ENCODE measurements around the gene VPS36.

DNA sequence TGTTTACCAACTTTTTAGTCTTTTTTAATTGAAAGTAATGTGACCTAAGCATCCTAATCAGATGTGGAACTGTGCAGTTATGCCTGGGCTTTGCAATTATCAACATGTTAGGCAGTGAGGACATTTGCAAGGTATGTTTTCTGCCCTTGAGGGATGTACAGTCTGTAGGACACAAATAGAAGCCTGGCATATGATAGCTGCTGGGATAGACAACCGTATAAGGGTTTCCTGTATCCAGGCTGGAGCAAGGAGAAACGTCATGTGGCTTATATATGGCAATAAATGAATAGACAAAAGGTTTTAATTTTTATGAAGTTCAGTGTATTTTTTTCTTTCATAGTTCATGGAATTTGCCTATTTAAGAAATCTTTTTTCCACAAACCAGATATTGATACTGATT, 2.0 kb upstream of the VPS36 start:
- TF ChIP-seq L3MBTL2 (conservative IDR thresholded peaks at IDR 0.05) (no peak), FOXK2 (IDR thresholded peaks at IDR 0.05) (no peak), BHLHE40 (IDR thresholded peaks at IDR 0.05; ENCODE audit: borderline replicate concordance) (no peak)
- TF ChIP-seq, protein P1, sequence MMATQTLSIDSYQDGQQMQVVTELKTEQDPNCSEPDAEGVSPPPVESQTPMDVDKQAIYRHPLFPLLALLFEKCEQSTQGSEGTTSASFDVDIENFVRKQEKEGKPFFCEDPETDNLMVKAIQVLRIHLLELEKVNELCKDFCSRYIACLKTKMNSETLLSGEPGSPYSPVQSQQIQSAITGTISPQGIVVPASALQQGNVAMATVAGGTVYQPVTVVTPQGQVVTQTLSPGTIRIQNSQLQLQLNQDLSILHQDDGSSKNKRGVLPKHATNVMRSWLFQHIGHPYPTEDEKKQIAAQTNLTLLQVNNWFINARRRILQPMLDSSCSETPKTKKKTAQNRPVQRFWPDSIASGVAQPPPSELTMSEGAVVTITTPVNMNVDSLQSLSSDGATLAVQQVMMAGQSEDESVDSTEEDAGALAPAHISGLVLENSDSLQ (IDR thresholded peaks at IDR 0.05): no peak
